GM19099 (cell line): ENCODE data around the gene ALOXE3.

Source experiments
- POLR2A ChIP-seq: IDR thresholded peaks from 3 replicates; pipeline ENCODE4 v1.6.1; 2011; ENCODE audit warnings: low read depth; ENCODE audit not compliant: insufficient read length; ENCODE audit errors: extremely low read depth

The ALOXE3 gene

GRCh38 chr17:8117980-8118768 lies at the start of gene ALOXE3:
TSS of gene ALOXE3 (minus strand) at chr17:8118514. CDS start at chr17:8117990, 524 bp downstream.
- TF ChIP-seq POLR2A = no peak

- no peak for TF ChIP-seq POLR2A
Measured at GRCh38 chr17:8167526-8167925, 49.2 kb upstream of the ALOXE3 start.

- TF ChIP-seq POLR2A = no peak
Measured at GRCh38 chr17:8166731-8167130, 48.4 kb upstream of the ALOXE3 start.

DNA sequence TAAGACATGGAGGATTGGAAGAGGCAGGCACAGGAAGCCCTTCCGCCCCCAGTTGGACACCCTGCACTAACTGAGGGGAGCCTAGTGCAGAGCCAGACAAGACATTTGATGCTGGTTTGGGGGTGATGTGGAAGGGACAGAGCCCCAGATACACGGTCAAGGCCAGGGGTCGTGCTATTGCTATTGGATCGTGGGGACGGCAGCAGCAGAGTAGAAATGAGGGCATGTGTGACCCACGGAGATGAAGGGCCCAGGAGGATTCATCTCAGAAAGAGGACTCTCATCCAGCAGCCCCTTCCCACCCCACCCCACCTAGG lies 46.5 kb upstream of the ALOXE3 start:
- no peak for TF ChIP-seq POLR2A

DNA sequence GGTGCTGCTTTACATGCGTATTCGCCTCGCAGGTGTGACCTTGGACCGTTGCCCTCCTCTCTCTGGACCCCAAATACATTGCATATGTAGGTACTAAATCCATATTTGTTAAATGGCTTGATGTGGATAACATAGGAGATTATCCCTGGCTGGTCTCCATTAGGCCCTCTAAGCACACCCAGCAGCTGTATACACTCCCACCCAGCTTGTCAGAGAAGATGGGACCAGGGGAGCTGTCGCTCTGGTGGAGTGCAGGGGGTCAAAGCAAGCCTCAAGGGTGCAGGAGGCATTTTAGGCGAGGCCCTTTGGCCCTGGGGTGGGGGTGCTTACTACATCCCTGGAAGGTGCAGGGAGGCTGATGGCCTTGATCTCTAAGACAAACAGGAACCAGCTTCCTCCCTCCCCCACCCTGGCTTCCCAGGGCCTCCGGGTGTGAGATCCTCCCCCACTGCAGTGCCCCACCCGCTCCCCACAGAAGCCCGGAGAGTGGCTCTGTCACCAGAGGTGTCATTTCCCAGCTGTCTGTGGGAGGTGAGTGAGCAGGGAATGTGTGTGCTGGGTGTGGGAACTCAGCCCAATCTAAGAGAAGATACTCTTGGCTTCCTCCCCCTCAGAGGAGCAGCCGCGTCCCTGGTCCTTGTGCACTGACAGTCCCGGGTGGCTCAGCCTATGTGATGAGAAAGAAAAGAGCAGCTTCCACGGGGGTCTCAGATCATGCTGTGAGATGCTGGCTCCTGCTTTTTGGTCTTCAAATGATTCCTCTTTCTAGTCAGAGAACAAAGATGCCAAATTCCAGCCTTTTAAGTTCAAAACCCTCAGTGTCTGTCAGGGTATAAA lies 45.9 kb upstream of the ALOXE3 start:
- TF ChIP-seq POLR2A = peak; percentile 20

- TF ChIP-seq POLR2A = no peak
Measured at GRCh38 chr17:8162997-8163977, 45.0 kb upstream of the ALOXE3 start.

GRCh38 chr17:8162233-8162996 lies 44.1 kb upstream of the ALOXE3 start, which contains the start of gene VAMP2:
TSS of gene VAMP2 (minus strand) at chr17:8162948. CDS start at chr17:8162879, 69 bp downstream.
- peak; percentile 87 for TF ChIP-seq POLR2A

DNA sequence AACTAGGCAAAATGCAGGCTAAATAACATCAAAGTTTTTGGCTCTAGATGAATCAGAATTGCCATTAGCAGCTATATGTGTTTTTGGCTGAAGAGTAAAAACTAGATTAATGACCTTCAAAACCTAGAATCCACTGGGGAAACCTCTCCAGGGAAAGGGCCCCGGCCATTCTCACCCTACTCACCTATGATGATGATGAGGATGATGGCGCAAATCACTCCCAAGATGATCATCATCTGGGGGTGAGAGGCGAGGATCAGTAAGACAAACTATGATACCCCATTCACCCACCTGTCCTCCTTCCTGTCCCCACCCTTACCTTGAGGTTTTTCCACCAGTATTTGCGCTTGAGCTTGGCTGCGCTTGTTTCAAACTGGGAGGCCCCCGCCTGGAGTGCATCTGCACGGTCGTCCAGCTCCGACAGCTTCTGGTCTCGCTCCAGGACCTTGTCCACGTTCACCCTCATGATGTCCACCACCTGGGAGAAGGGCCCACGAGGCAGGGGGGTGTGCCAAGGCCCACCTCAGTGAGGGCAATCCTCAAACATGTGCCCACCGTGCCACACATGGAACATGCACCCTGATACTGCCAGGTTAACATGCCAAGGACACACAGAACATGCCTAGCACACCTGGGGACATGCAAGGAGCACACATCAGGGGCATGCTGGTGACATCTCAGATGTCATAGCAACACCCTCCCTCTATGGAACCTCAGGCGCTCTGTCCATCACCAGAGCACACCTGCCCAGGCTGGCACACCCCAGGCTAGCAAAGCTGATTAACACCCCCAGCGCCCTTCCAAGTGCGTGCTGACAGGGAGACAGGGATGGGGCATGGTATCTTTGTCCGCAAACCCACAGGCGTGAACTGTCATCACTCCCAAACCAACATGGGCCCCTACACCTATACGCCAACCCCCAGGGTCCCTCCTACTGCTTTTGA lies 43.2 kb upstream of the ALOXE3 start:
- TF ChIP-seq POLR2A = no peak

GRCh38 chr17:8160741-8161221 lies 42.5 kb upstream of the ALOXE3 start:
- TF ChIP-seq POLR2A = no peak

DNA sequence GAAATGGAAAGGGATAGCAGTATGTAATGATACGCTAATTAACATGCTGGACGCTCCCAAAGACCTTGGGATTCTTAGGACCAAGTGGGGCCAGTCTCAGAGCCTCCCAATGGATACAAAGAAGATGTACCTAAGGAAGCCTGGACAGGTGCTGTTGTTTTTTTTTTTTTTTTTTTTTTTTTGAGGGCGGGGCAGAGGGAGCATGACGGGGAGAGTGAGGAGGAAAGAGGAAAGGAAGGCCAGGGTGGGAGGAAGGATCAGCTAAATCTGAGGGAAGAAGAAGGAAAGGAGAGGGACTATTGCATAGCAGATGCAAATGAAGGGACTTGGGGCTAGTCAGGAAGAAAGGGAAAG lies 41.9 kb upstream of the ALOXE3 start:
- no peak for TF ChIP-seq POLR2A

DNA sequence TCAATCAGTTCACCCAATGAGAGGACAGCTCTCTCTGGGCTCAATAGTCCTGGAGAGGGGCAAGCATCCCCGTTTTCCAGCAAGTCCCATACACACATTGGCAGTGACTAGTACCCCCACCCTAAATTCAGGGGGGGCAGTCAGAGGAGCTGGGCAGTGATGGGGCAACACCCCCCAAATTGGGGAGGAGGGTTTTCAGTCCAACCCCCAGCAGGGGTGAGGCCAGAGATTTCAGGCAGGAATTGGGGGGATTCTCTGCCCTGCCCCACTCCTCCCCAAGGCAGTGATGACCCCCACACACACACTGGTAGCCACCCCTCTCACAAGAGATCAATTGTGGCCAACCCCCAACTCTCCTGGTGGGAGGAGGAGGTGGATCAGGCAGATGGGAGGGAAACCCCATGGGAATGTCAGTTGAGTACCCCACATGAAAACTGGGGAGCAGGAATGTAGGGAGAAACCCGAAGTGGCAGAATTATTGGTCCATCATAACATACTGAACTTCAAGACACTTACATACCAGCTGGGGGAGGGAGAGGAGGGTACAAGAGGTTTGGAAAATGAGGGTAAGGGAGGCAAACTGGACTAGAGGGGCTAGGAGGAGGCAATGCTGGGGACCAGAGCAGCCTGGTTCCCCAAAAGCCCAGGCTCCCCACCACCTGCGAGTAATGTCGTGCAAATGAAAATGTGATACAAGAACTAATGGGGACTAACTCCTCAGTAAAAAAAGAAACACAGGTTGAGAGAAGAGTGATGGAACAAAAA lies 41.3 kb upstream of the ALOXE3 start:
- TF ChIP-seq POLR2A = no peak

DNA sequence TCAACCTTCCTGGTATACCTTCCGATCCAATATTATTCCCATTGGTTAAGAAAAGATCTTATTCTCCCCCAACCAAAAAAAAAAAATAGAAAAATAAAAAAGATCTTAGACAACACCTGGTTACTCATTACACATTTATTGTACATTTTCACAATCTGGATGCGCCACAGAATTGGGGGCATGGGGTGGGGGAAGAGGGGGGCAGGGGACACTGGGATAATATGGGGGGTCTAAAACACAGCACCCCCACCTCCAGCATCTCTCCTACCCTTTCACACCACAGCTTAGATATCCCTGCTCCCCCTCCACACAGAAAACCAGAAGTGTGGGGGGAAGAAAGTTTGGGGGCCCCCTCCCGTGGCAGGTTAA lies 40.7 kb upstream of the ALOXE3 start:
- TF ChIP-seq POLR2A = no peak
